ELR (cell line): Measurements from ENCODE around the gene URB1.
A peak's percentile ranks its signal among the peaks of the same experiment; 100 is the strongest.

Source experiments
- DNase-seq: peaks from one replicate; pipeline ENCODE4 v3.0.0-alpha.2; 2015; ENCODE audit warnings: low read depth

The URB1 gene

GRCh38 chr21:32340863-32341848 lies 51.7 kb downstream of the URB1 start:
- DNase-seq, result no peak

DNA sequence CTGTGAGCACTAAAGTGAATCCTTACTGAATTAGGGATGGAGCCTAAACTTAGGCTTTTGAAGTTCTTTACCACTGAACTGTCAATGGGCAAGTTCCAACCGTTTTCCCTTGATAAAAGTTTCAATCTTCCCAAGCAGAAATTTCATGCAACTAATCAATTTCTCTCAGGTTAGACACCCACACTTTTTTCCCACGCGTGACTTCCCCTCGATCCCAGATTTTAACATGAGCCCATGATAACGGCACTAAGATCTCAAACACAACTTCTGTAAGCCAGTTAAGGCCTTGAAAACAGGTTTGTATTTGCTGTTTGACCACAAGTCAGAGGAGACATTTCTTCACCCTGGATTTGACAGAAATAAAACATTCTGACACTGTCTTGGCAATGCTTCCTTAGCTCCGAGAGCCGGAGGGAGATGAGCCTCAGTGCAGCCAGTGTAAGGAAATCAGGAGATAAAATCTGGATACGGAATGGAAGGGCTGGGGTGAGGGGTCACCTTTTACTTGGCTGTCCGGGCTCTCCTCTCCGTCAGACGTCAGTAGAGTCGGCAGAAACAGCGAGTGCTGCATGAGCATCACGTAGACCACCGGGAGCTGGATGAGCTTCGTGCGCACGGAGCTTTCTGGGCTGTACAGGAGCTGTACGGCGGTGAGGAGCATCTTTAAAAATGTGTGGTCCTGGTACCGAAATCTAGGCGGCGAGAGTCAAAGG lies 54.4 kb downstream of the URB1 start:
- no peak for DNase-seq

DNA sequence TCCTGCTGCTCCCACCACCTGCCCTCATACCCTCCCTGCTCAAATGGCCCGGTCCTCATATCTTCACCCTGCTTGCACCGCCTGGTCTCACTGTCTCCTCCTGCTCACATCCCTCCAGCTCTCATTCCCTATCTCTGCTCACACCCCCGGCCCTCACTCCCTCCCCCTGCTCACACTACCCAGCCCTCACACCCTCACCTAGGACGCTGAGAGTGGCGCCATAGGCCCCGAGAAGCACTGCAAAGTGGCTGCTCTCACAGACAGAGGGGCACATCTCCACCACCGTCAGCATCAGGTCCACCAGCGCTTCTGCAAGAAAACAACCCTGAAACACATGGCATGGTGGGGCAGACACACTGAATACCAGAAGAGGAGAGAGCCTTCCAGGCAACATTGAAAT lies 55.6 kb downstream of the URB1 start:
- no peak for DNase-seq

DNA sequence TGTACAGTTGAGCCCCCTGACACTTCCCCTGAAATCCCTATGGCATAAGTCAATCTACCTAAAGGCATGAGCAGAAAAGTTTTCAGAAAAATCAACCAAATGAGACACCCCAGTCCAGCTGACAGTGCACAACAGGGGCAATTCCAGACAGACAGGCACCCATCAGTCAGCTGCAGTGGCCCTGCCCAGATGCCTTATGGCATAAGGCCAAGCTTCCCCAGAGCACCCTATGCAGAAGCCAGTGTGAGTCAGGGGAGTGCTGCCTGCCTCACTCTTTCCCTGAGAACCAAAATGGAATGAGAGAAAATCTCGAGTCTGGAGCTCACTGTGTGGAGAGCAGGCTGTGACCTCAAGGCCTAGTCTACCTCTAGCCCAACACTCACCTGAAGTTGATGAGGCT lies 56.1 kb downstream of the URB1 start:
- DNase-seq, result peak; percentile 38

DNA sequence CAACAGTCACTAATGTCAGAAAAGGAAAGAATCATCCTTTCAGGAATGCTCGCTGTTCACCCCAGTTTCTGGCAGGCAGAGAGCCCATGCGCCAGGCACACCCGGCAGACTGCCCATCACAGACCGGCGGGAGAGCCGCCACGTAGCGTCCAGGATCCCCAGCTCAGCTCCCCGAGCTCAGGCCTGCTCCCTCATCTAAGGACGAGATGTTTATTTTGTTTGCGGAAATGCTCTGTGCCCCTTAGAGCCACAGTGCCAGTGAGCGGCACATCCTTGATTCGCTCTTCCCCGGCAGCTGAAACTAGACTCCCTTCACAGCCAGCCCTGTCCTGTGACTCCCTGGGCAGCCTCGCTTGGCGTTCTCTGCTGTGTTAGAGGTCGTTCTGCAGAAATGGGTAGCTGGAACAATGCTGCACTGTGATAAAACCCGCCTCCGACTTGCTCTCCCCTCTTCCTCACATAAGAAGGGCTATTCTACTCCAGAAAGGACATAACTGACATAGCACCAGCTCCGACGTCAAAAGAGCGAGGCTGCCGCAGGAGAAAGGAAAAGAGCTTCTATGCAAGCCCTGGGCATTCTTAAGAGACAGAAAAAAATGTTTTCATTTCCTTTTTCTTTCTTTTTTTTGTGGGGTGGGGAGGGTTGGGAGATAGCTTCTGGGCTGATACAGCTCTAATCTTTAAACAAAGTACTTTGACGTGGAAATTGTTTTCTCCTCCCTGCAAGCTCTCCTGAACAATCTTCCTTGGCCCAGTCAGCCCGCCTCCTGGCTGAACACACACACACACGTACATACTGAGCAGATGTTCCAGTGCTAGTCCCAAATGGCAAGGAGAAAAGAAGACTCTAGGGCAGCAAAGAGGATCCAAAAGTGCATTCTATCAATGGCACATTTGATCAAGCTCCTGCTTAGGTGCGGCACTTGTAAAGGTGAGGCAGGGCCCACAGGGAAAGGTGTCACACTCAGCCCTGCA lies 56.9 kb downstream of the URB1 start:
- no peak for DNase-seq

GRCh38 chr21:32334980-32335531 lies 57.8 kb downstream of the URB1 start:
- DNase-seq, result no peak

DNA sequence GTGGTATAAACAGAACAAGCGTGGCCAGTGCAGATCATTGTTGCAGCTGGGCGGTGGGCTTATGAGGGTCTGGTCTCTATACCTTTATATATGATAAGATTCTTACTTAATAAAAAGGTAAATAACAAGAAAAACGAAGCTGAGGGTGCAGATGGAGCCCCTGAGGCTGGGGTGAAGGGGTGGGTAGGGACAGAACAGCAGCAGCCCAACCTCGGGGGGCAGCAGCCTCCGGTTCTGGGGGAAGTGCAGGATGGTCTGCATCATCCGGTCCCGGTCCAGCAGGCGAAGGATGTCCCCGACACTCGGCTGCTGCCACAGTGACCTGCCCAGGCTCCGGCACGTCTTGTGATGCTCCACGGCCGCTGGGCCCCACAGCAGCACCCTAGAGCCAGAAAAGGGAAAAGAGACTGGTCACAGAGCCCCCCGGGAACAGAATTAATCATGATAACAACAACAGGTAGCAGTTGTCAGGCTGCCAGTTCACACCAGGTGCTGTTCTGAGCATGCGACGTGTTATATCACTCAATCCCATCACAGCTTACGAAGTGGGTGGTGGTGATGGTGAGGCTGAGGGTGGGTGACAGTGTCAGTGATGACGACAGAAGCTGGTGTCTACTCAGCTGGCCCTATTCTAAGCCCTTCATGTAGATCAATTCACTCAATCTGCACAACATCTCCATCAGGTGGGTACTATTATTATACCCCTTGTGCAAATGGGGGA lies 58.7 kb downstream of the URB1 start:
- DNase-seq, result no peak

DNA sequence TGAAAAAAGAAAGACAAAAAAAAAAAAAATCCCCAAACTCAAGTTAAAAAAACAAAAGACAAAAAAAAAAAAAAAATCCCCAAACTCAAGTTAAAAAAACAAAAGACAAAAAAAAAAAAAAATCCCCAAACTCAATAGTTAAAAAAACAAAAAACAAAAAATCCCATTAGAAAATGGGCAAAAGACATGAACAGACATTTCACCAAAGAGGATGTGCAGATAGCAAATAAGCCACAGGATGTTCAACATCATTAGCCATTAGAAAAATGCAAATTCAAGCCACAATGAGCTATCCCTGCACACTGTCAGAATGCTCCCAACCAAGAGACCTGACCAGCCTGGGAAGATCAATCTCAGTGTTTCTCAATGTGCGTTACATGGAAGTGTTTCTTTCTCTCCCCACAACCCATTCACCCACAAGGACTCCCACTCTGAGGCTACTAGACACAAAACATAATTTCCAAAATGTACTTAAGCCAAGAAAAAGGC lies 60.3 kb downstream of the URB1 start:
- DNase-seq, result no peak

- no peak for DNase-seq
Measured at GRCh38 chr21:32331444-32332305, 61.1 kb downstream of the URB1 start.

GRCh38 chr21:32330784-32331311 lies 62.0 kb downstream of the URB1 start:
- DNase-seq, result no peak

DNA sequence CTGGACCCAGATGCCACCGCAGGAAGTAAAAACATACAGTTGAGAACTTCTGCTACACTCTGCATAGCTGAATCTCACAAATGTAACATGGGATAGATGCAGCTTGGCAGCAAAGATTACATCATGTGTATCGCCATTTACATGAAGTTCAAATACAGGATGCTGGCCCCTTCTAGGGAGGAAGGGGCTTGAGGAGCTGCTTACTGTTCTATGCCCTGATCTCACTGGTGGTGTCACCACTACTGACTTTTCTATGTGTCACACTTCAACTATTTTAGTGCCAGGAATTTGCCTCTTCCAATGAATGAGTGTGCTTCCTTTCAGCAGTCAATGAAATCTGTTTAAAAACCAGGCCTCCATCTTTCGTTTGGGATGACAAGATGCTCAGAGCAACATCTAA lies 63.0 kb downstream of the URB1 start:
- DNase-seq, result peak; percentile 67

- DNase-seq, result peak; percentile 8
Measured at GRCh38 chr21:32329331-32329730, 63.5 kb downstream of the URB1 start.

GRCh38 chr21:32328595-32328994 lies 64.2 kb downstream of the URB1 start:
- DNase-seq, result no peak

GRCh38 chr21:32325706-32326105 lies 67.1 kb downstream of the URB1 start:
- no peak for DNase-seq

DNA sequence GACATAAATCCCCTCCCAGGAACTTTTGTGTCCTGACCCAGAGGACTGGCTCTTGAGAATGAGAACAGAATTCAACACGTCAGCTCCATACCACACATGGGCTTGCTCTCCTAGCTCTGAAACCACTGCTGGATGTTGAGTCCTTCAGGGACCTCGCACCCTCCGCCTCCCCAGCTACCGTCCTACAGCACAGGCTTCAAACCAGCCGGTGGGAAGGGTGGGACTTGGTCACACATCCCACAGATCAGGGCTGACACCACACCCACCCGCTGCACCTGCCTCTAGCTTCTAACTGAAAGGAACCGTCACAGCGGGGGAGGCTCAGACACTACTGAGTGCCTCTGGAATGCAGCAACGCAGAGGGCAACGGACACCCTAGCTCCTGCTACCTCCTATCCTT lies 70.1 kb downstream of the URB1 start:
- no peak for DNase-seq

DNA sequence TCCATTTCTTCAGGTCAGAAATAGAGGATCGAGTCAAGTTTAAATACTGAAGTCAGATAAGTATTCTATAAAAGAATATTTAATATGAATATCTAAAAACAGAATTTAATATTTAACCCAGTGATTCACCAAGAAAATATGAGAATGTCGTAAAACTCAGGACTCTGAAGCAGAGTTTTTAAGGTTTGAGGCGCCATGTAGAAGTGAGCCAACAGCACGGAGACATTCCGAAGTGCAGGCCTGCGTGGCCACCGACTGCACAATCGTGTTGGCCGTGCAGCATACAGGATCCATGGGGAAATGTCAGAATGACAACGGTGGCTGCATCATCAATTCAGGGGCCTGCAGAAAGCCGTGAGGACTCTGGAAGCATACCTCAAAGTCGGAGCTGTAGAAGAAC lies 70.7 kb downstream of the URB1 start:
- no peak for DNase-seq

DNA sequence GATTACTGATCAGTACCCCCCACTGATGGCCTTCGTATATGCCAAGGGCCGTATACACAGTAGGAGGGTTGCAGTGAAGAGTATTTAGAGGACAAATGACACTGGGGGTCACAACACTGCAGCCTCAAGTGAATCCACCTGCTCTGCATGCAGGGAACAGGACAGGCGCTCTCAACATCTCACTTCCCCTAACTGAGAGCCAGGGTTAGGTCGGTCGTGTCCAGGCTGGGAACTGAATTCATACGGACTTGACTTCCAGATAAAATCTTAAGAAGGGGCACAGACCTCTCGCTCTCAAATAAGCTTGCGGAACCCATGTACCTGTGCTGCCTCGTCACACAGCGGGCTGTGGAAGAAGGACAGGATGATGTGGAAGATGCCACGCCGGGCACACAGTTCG lies 71.3 kb downstream of the URB1 start:
- no peak for DNase-seq

DNA sequence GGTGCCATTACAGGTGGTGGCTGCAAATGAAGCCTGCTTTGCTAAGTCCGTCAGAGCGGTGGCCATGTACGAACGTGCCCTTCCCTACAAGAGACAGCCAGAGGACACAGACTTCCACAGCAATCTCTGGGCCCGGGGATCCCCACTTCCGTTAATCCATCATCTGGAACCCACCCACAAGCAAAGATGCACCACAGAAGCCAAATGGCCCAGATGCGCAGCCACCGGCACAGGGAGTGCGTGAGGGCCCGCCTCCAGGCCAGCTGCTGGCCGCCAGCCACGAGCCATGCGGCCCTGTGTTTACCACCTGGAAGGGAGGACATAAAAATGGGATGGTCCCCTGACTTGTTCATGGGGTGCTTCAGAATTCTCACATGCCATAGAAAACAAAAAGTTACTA lies 72.1 kb downstream of the URB1 start:
- DNase-seq, result no peak

DNA sequence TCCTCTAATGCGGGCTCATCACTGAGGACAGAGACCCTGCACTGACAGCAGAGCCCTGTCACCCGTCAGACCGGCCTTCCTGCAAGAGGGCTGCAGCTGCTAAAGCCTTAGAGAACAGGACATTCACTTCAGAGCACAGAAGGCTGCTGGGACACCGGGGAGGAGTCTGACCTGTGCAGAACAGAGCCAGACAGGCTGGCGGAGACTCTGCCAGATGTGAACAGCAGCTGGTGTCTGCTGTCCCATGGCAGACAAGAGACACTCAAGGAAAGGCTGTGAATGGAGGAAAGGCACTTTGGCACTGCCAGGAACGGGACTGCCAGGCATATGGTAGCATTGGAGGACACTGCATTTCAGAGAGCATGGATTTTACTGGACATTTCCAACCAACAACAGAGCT lies 72.8 kb downstream of the URB1 start:
- DNase-seq, result no peak

- no peak for DNase-seq
Measured at GRCh38 chr21:32319012-32319411, 73.8 kb downstream of the URB1 start.
